ENCODE data around the gene MYT1. TPM values are rescaled to one million over a fixed set of nuclear protein-coding genes. Genes with fewer than 3 reads are reported as not detected.
A peak's percentile ranks its signal among the peaks of the same experiment; 100 is the strongest.

MYT1 gene
- polyA plus RNA-seq, 3 donors from 2014 or later: not detected

GRCh38 chr20:64154590-64155257, 9.5 kb upstream of the MYT1 start:
- no peaks in the 10 kb centered on the region for H3K4me1 Mint-ChIP-seq
- no peaks in the 10 kb centered on the region for H3K36me3 Mint-ChIP-seq
- H3K27ac Mint-ChIP-seq: no peak overlapping the region
- H3K9me3 Mint-ChIP-seq: no peaks in the 10 kb centered on the region
- DNase-seq: no peak
- H3K27me3 Mint-ChIP-seq (ENCODE audit: low read depth in 3 of 3): peaks cover 0 to 5% (median 3%) of the 10 kb centered on the region in 3 donors
- H3K4me3 Mint-ChIP-seq: no peak overlapping the region

- H3K36me3 Mint-ChIP-seq: no peaks in the 10 kb centered on the region
- H3K27ac Mint-ChIP-seq: no peak overlapping the region
- DNase-seq: no peak
- no peaks in the 10 kb centered on the region for H3K4me1 Mint-ChIP-seq
- no peak overlapping the region for H3K4me3 Mint-ChIP-seq
- H3K9me3 Mint-ChIP-seq: no peaks in the 10 kb centered on the region
- peaks cover 0 to 7% (median 2%) of the 10 kb centered on the region in 3 donors for H3K27me3 Mint-ChIP-seq (ENCODE audit: low read depth in 3 of 3)
These were observed 8.8 kb upstream of the MYT1 start for GRCh38 chr20:64155258-64156135.

- no peaks in the 10 kb centered on the region for H3K36me3 Mint-ChIP-seq
- no peaks in the 10 kb centered on the region for H3K9me3 Mint-ChIP-seq
- no peak for DNase-seq
- no peaks in the 10 kb centered on the region for H3K4me1 Mint-ChIP-seq
- no peak overlapping the region for H3K27ac Mint-ChIP-seq
- peaks cover 2 to 9% (median 4%) of the 10 kb centered on the region in 3 donors for H3K27me3 Mint-ChIP-seq (ENCODE audit: low read depth in 3 of 3)
- H3K4me3 Mint-ChIP-seq: no peak overlapping the region
These were observed 7.9 kb upstream of the MYT1 start for GRCh38 chr20:64156136-64156885.

- Mint-ChIP-seq H3K36me3 (no peaks in the 10 kb centered on the region), H3K27me3 (ENCODE audit: low read depth in 3 of 3) (peaks cover 8 to 10% (median 10%) of the 10 kb centered on the region in 3 donors), H3K4me3 (no peak overlapping the region), H3K27ac (no peak overlapping the region), H3K4me1 (no peaks in the 10 kb centered on the region), H3K9me3 (no peaks in the 10 kb centered on the region)
- DNase-seq: no peak
These were observed 7.1 kb upstream of the MYT1 start for GRCh38 chr20:64156886-64157875.

- no peaks in the 10 kb centered on the region for H3K4me1 Mint-ChIP-seq
- no peak overlapping the region for H3K4me3 Mint-ChIP-seq
- H3K27me3 Mint-ChIP-seq (ENCODE audit: low read depth in 3 of 3): peaks cover 8 to 11% (median 10%) of the 10 kb centered on the region in 3 donors
- H3K9me3 Mint-ChIP-seq: no peaks in the 10 kb centered on the region
- no peak overlapping the region for H3K27ac Mint-ChIP-seq
- H3K36me3 Mint-ChIP-seq: no peaks in the 10 kb centered on the region
- no peak for DNase-seq
These were observed 6.4 kb upstream of the MYT1 start for GRCh38 chr20:64157878-64158277.

- no peak for DNase-seq
- Mint-ChIP-seq H3K27ac (no peak overlapping the region), H3K4me1 (no peaks in the 10 kb centered on the region), H3K27me3 (ENCODE audit: low read depth in 3 of 3) (peaks cover 8 to 18% (median 10%) of the 10 kb centered on the region in 3 donors), H3K4me3 (no peak overlapping the region), H3K9me3 (no peaks in the 10 kb centered on the region), H3K36me3 (no peaks in the 10 kb centered on the region)
These were observed 5.6 kb upstream of the MYT1 start for GRCh38 chr20:64158346-64159285.

GRCh38 chr20:64159286-64159680, 5.0 kb upstream of the MYT1 start:
- DNase-seq: no peak
- H3K27ac Mint-ChIP-seq: no peak overlapping the region
- H3K36me3 Mint-ChIP-seq: no peaks in the 10 kb centered on the region
- H3K4me1 Mint-ChIP-seq: no peaks in the 10 kb centered on the region
- H3K4me3 Mint-ChIP-seq: no peak overlapping the region
- H3K27me3 Mint-ChIP-seq (ENCODE audit: low read depth in 3 of 3): peaks cover 8 to 21% (median 10%) of the 10 kb centered on the region in 3 donors
- no peaks in the 10 kb centered on the region for H3K9me3 Mint-ChIP-seq

- no peak overlapping the region for H3K4me3 Mint-ChIP-seq
- no peak overlapping the region for H3K27ac Mint-ChIP-seq
- no peaks in the 10 kb centered on the region for H3K36me3 Mint-ChIP-seq
- no peak for DNase-seq
- peaks cover 8 to 21% (median 10%) of the 10 kb centered on the region in 3 donors for H3K27me3 Mint-ChIP-seq (ENCODE audit: low read depth in 3 of 3)
- H3K9me3 Mint-ChIP-seq: no peaks in the 10 kb centered on the region
- H3K4me1 Mint-ChIP-seq: no peaks in the 10 kb centered on the region
These were observed 4.5 kb upstream of the MYT1 start for GRCh38 chr20:64159711-64160110.

- Mint-ChIP-seq H3K4me3 (no peak overlapping the region), H3K36me3 (no peaks in the 10 kb centered on the region), H3K27ac (no peak overlapping the region), H3K9me3 (no peaks in the 10 kb centered on the region), H3K4me1 (no peaks in the 10 kb centered on the region), H3K27me3 (ENCODE audit: low read depth in 3 of 3) (peaks cover 8 to 21% (median 10%) of the 10 kb centered on the region in 3 donors)
- no peak for DNase-seq
These were observed 4.1 kb upstream of the MYT1 start for GRCh38 chr20:64160118-64160517.

- Mint-ChIP-seq H3K36me3 (no peaks in the 10 kb centered on the region), H3K27me3 (ENCODE audit: low read depth in 3 of 3) (peaks cover 10 to 21% (median 10%) of the 10 kb centered on the region in 3 donors), H3K9me3 (no peaks in the 10 kb centered on the region)
These were observed 3.5 kb upstream of the MYT1 start for GRCh38 chr20:64160526-64161355.

GRCh38 chr20:64161356-64162238, 2.7 kb upstream of the MYT1 start:
- Mint-ChIP-seq H3K27me3 (ENCODE audit: low read depth in 3 of 3) (peaks cover 10 to 21% (median 10%) of the 10 kb centered on the region in 3 donors), H3K36me3 (no peaks in the 10 kb centered on the region), H3K9me3 (no peaks in the 10 kb centered on the region), H3K4me3 (no peak overlapping the region), H3K4me1 (no peaks in the 10 kb centered on the region), H3K27ac (no peak overlapping the region)
- peak in 2 of 3 donors; percentile 21 to 26 for DNase-seq

More at GRCh38 chr20:64160526-64161355, 3.5 kb upstream of the MYT1 start:
- no peak for DNase-seq
- Mint-ChIP-seq H3K4me1 (no peaks in the 10 kb centered on the region), H3K4me3 (no peak overlapping the region), H3K27ac (no peak overlapping the region)
